T-helper 9 cell (primary cell): ENCODE data around the gene FBXL17.

ENCODE experiments used
- DNase-seq: peaks from one replicate; pipeline ENCODE4 v3.0.0-alpha.2; 2020

FBXL17 gene

DNA sequence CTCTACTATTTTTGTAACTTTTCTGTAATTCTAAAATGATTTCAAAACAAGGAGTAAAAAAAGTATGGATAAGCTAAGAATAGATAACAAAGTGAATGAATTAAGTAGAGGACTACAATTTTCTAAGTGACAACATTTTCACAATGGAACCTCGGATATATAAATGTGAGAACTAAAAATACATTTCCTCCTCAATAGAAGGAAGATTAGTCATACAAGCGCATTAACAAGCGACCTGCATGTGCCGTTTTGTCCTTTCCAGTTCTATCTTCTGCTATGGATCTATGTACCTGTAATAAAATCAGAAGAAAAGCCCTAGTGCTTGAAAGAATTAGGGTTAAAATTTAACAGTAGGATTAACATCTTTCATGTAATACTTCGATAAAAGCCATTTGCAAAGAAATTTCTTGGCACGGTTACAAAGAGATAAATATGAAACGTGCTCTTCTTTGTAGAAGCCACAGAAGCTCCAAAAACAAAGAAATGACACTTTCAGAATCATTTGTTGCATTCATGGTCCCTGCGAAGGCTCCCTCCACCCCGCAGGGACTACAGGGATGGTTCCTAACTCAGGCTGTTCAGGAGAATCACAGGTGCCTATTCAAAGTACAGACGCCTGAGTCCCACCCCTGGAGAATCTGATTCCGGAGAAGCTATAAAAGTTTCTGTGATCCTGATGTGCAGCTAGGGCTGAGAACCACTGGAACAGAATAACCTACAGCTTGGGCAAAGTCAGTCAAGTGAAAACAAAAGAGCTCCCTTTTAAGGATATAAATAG lies 494.5 kb downstream of the FBXL17 start:
- DNase-seq: no peak

GRCh38 chr5:107885601-107886000 lies 496.3 kb downstream of the FBXL17 start:
- DNase-seq: no peak

DNA sequence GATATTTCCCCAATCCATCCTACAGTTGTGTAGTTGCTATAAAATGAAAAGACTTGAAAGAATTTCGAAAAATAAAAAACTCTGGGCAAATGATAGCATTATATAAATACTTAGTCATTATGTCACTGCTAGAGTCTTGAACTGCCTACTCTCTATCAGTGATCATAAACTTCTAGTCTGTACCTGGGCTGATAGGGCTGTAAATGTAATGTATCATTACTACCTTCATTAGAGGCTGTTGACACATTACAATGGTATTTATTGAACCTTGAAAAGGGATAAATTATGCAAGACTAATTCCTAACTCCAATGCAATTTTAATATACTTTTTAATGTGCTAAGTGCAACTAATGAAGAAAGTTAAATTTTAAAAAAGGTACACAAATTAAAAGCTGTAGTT lies 497.0 kb downstream of the FBXL17 start:
- no peak for DNase-seq

DNA sequence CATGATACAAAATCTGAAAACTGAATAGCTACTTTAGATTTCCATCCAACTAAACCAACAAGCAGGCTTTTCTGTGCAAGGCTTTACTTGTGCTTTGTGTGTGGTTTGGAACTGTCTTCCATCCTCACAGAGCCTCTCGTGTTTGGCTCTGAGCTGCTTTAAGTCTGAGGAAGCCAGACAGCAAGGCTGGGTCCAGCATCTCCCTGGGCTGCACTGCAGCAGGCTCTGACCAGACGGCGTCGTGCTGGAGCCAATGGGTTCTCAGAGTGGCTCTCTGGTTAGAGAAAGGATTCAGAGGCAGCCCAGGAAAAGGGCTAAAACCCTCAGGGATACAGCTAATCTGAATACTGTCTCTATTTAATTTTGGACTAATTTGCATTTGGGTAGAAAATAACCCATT lies 503.2 kb downstream of the FBXL17 start:
- DNase-seq: no peak

GRCh38 chr5:107876906-107877305 lies 505.0 kb downstream of the FBXL17 start:
- DNase-seq: no peak

GRCh38 chr5:107876261-107876660 lies 505.6 kb downstream of the FBXL17 start:
- DNase-seq: no peak

- DNase-seq: no peak
Observed at GRCh38 chr5:107875833-107876232, 506.1 kb downstream of the FBXL17 start.

GRCh38 chr5:107874795-107875194 lies 507.1 kb downstream of the FBXL17 start:
- DNase-seq: no peak

- DNase-seq: no peak
Observed at GRCh38 chr5:107873877-107874276, 508.0 kb downstream of the FBXL17 start.

- no peak for DNase-seq
Observed at GRCh38 chr5:107871023-107871422, 510.9 kb downstream of the FBXL17 start.

- no peak for DNase-seq
Observed at GRCh38 chr5:107869438-107870115, 512.3 kb downstream of the FBXL17 start.

DNA sequence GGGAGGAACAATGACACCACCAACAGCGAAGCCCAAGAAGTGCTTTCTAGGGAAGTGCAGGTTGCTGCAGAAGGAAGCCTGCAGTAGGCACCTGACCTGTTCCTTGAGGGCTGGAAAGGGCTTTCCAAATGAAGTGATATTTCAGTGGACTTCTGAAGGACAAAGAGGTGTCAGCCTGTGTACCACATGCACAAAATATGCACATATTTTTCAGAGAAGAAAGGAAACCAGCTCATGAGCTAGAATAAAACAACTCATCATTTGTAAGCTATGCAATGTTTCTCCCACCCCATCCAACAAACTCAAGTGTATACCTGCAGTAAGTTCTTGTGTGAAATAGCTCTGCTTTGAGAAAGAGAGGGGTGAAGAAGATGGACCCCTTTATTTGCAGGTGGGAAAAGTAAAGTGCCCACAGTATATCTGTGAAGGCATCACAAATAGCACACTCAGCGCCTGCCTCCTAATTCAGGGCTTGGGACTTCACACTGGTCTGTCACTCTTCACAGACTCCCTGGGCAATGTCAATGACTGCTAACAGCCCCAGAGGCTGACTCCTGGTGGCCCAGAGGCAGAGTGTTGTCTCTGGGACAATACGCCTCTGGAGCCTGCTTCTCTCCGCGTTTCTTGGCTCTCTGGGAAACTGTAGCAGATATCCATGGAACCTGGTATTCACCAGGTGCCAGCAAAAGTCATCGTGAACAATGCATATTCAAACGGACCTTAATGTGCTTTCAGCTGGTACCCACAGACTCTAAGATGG lies 513.1 kb downstream of the FBXL17 start:
- no peak for DNase-seq

DNA sequence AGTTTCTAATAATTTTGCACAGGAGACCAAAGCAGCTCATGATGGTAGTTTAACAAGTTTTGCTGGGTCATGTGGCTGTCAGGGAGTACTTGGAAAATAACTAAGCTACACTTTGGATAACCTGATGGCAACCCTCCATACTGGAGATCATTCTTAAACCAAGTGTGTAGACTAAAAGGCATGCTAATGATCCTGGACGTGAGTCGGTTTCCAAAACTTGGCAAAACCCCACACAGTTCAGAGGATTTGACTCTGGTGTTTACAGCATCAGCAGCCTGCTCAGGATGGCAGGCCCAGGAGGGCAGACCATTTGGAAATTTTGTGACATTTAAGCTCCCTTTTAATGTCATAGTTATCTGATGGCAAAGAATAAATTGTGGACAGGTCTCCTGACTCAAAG lies 514.6 kb downstream of the FBXL17 start:
- no peak for DNase-seq

- DNase-seq: no peak
Observed at GRCh38 chr5:107864793-107865192, 517.1 kb downstream of the FBXL17 start.

DNA sequence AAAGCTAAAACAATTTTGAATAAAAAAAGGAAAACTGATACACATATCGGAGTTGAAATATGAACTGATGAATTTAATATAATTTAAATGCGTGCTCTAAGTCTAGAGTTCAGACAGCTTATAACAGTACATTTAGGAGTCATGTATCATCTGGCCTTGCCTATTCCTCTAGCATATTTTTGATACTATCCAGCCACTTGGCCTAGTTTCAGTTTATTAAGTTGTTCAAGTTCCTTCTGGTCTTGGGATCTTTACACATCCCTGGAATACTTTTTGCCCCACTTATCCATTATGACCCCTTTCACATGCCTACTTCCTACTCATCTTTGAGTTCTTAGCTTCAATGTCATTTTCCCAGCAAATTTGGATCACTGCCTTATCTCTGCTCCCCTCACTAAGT lies 518.8 kb downstream of the FBXL17 start:
- no peak for DNase-seq

GRCh38 chr5:107861565-107861964 lies 520.3 kb downstream of the FBXL17 start:
- DNase-seq: no peak

- no peak for DNase-seq
Observed at GRCh38 chr5:107860044-107860443, 521.9 kb downstream of the FBXL17 start.

- no peak for DNase-seq
Observed at GRCh38 chr5:107858788-107859187, 523.1 kb downstream of the FBXL17 start.

DNA sequence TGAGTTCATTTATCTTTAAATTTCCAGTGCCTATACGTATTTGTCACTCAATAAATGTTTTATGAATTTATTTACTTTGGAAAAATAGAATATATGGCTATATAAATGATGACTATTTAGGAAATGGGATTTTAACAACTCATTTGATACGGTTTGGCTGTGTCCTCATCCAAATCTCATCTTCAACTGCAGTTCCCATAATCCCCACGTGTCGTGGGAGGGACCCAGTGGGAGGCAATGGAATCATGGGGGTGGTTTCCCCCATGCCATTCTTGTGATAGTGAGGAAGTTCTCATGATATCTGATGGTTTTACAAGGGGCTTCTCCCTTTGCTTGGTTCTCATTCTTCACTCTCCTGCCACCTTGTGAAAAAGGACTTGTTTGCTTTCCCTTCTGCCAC lies 523.6 kb downstream of the FBXL17 start:
- DNase-seq: no peak

DNA sequence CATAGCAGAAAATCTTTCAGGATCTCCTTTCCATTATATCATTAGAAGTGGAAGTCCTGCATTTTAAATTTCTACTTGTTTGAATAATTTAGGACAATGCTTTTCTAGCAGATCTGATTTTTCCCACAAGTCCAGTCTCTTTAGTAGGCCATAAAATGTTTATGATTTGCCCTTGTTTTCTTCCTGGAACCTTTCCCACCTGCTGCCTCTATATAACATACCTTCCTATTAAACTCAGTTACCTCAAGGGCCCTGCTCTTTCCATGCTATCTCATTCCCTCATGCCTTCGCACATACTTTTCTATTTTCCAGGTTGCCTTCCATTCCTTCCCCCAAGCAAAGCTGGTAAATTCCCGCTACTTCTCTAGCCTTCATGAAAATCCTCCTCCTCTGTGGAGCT lies 524.1 kb downstream of the FBXL17 start:
- no peak for DNase-seq

- DNase-seq: no peak
Observed at GRCh38 chr5:107855171-107855570, 526.7 kb downstream of the FBXL17 start.

DNA sequence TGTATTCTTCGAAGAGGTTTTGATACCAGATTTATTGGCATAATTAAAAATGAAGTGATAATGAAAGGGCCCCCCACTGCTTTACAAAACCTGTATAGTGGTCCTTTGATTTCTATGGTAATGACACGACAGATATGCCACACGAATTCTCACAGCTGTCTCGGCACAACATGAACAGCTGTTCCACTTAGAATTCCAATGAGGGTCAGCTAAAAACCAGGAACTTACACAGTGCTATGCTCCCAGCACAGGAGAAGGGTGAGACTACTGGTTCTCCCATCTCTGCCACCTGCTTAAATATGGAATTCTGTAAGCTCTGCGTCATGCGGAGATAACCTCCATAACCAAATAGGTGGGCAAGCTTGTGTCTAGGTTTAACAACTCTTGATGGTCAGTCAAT lies 528.2 kb downstream of the FBXL17 start:
- no peak for DNase-seq

DNA sequence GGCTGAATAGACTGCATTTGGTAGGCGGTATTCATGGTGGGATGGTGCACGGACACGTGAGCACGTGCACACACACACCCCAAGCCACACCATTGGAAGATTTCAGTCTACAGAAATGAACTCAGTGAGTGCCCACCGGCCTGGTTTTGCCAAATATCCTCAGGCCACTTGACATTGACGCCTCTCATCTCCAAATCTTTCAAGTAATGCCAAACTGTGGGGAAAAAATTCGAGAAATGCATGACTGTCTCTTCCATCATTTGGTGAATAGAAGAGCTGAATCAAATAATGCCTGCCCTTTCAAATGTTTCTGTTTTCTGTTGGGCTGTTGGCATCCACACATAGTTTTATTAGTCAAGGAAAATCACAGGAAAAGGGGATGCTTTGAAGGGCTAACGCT lies 528.9 kb downstream of the FBXL17 start:
- no peak for DNase-seq

DNA sequence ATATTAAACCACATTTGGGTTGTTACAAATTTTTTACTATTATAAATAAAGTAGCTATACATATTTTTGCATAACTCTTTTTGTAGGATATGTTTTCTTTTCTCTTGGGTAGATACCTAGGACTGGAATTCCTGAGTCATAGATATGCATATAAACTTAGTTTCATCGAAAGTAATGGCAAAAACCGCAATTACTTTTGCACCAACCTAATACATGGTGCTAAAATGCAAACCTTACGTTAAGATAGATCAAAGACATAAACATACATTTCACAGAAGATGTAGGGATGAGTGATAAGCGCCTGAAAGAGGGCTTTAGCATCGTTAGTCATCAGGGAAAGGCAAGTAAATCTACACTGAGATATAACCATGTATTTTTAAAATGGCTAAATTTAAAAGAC lies 532.8 kb downstream of the FBXL17 start:
- DNase-seq: no peak
